K562 (cell line): ENCODE results near the gene UCKL1. TPM values are rescaled to one million over a fixed set of nuclear protein-coding genes. Genes with fewer than 3 reads are reported as not detected.

ENCODE experiments used
- ATAC-seq: fragments of 200-7000 bp; cut with Tn5 transposase; 3 replicates; pipeline ENCODE4 v1.9.1; 2020; ENCODE audit warnings: moderate library complexity
- BruUV-seq: library from RNA; stranded (reverse); fragments of 400-500 nt; replicated peaks from 2 replicates; lab custom pipeline; 2021; lab: Mats Ljungman, UMichigan
- CTCF ChIA-PET: fragments of 300-600 bp; formaldehyde crosslinking; extraction: SDS; loops from one replicate; lab custom pipeline; 2021; ENCODE audit warnings: low intra/inter-chr PET ratio; lab: Yijun Ruan, JAX
- POLR2A ChIA-PET: fragments of 300-600, 350-650 bp; sonication (Branson Sonifier 250); formaldehyde crosslinking; extraction: SDS; loops from one replicate; lab custom pipeline; 2021; ENCODE audit warnings: antibody characterized with exemption, inconsistent platforms; lab: Yijun Ruan, JAX
- DNase-seq, 4 experiments: peaks; one replicate each; pipeline versions ENCODE4 v3.0.0 to v3.0.0-alpha.2; 2011 to 2018; ENCODE audit warnings: low spot score in 3 of 4, mixed read lengths in 3 of 4; ENCODE audit errors: extremely low read depth in 1 of 4
- FAIRE-seq: peaks from 2 replicates; lab custom pipeline; 2011; peaks lifted over from hg19 to GRCh38; lab: Jason Lieb, UNC
- H2AFZ ChIP-seq: 2 replicates; pipeline ENCODE4 v1.6.0; 2011; ENCODE audit warnings: low read depth, low read length, control low read depth, inconsistent platforms
- H3K27ac ChIP-seq: fragments of 200-600 bp; 3 replicates; pipeline ENCODE4 v1.8.0; 2011; ENCODE audit warnings: low read depth, mild to moderate bottlenecking, control low read depth, inconsistent platforms, low read length, moderate library complexity, mixed read lengths; ENCODE audit errors: extremely low read depth
- H3K27me3 ChIP-seq, 2 experiments: fragments of 300-600 bp in 1 of 2; 2 replicates in 1 of 2; 3 replicates in 1 of 2; pipeline versions ENCODE4 v1.6.0 to v1.8.0; 2011; ENCODE audit warnings: inconsistent platforms in 2 of 2, low read length in 2 of 2, mild to moderate bottlenecking in 1 of 2, mixed read lengths in 1 of 2, moderate library complexity in 1 of 2; ENCODE audit not compliant: control insufficient read depth in 2 of 2, insufficient read depth in 2 of 2
- H3K36me3 ChIP-seq: fragments of 300-600 bp; 3 replicates; pipeline ENCODE4 v1.8.0; 2011; ENCODE audit warnings: mild to moderate bottlenecking, low read length, inconsistent platforms; ENCODE audit not compliant: control insufficient read depth, insufficient read depth
- H3K4me1 ChIP-seq, 2 experiments: fragments of 200-600 bp in 1 of 2; replicated peaks in 1 of 2; 2 replicates in 1 of 2; 3 replicates in 1 of 2; pipeline versions ENCODE4 v1.5.1 to v1.8.0; 2011; ENCODE audit warnings: inconsistent platforms in 2 of 2, low read length in 2 of 2, mild to moderate bottlenecking in 1 of 2, mixed read lengths in 1 of 2, moderate library complexity in 1 of 2; ENCODE audit not compliant: control insufficient read depth in 2 of 2, insufficient read depth in 2 of 2
- H3K4me2 ChIP-seq: 2 replicates; pipeline ENCODE4 v1.6.1; 2011; ENCODE audit warnings: low read length, control low read depth, inconsistent platforms, mixed read lengths; ENCODE audit not compliant: insufficient read depth
- H3K4me3 ChIP-seq: fragments of 200-600 bp; sonication (generic), shearing (Covaris generic); 2 replicates; pipeline ENCODE4 v1.5.1; 2016; ENCODE audit warnings: control low read depth, inconsistent platforms
- H3K79me2 ChIP-seq: fragments of 200-600 bp; 3 replicates; pipeline ENCODE4 v1.8.0; 2011; ENCODE audit warnings: low read length, inconsistent platforms; ENCODE audit not compliant: control insufficient read depth, insufficient read depth
- H3K9ac ChIP-seq, 2 experiments: 2 replicates each; pipeline versions ENCODE4 v1.6.0 to v1.6.1; 2011; ENCODE audit warnings: low read depth in 2 of 2, low read length in 2 of 2, control low read depth in 1 of 2, inconsistent platforms in 1 of 2, mild to moderate bottlenecking in 1 of 2, mixed read lengths in 1 of 2; ENCODE audit not compliant: insufficient read depth in 1 of 2
- H3K9me1 ChIP-seq: one replicate; pipeline ENCODE4 v1.6.0; 2011; ENCODE audit warnings: inconsistent platforms, mild to moderate bottlenecking, low read length, moderate library complexity; ENCODE audit not compliant: control insufficient read depth, insufficient read depth
- H3K9me3 ChIP-seq: replicated peaks from 2 replicates; pipeline ENCODE4 v1.5.1; 2011; ENCODE audit warnings: low read depth, low read length, inconsistent platforms; ENCODE audit not compliant: control insufficient read depth, insufficient read depth
- H4K20me1 ChIP-seq: replicated peaks from 2 replicates; pipeline ENCODE4 v1.6.1; 2011; ENCODE audit warnings: low read length, inconsistent platforms, mixed read lengths; ENCODE audit not compliant: control insufficient read depth, insufficient read depth
- ARID3A ChIP-seq: IDR thresholded peaks from 2 replicates; pipeline ENCODE4 v1.6.1; 2012; ENCODE audit warnings: low read depth, low read length, improper control_type of control experiment, borderline replicate concordance
- CBFB ChIP-seq: sonication (generic); formaldehyde crosslinking; IDR thresholded peaks from 2 replicates; pipeline ENCODE4 v1.4.0; 2020; ENCODE audit warnings: mild to moderate bottlenecking, missing genetic modification reagents
- ELF4 ChIP-seq: fragments of 450-650 bp; formaldehyde crosslinking; IDR thresholded peaks from 2 replicates; pipeline ENCODE4 v1.4.0; 2022; ENCODE audit warnings: missing genetic modification characterization
- ETV5 ChIP-seq: sonication (generic); formaldehyde crosslinking; IDR thresholded peaks from 2 replicates; pipeline ENCODE4 v1.4.0; 2020; ENCODE audit warnings: low read depth, mild to moderate bottlenecking, missing genetic modification reagents
- HLTF ChIP-seq: fragments of 450-650 bp; IDR thresholded peaks from 2 replicates; pipeline ENCODE4 v1.6.1; 2016
- IFI16 ChIP-seq: fragments of 250-450 bp; sonication (Bioruptor Pico); IDR thresholded peaks from 2 replicates; pipeline ENCODE4 v2.1.2; 2022; ENCODE audit warnings: mild to moderate bottlenecking, inconsistent platforms
- KLF16 ChIP-seq: IDR thresholded peaks from 2 replicates; pipeline ENCODE4 v1.6.1; 2016; ENCODE audit warnings: antibody characterized with exemption
- NCOR1 ChIP-seq: fragments of 450-650 bp; IDR thresholded peaks from 2 replicates; pipeline ENCODE4 v1.6.1; 2016; ENCODE audit warnings: mild to moderate bottlenecking, moderate library complexity
- NFE2L1 ChIP-seq: fragments of 450-650 bp; IDR thresholded peaks from 2 replicates; pipeline ENCODE4 v1.6.1; 2016; ENCODE audit warnings: missing genetic modification characterization, low read depth, mild to moderate bottlenecking, missing compliant biosample characterization, moderate library complexity, borderline replicate concordance
- NFXL1 ChIP-seq: fragments of 450-650 bp; formaldehyde crosslinking; IDR thresholded peaks from 2 replicates; pipeline ENCODE4 v1.4.0; 2021; ENCODE audit warnings: mild to moderate bottlenecking
- OTX1 ChIP-seq: fragments of 450-650 bp; formaldehyde crosslinking; IDR thresholded peaks from 2 replicates; pipeline ENCODE4 v1.4.0; 2022; ENCODE audit warnings: mild to moderate bottlenecking
- PCBP1 ChIP-seq: fragments of 200-400 bp; formaldehyde crosslinking; IDR thresholded peaks from 2 replicates; pipeline ENCODE4 v1.6.1; 2018; ENCODE audit warnings: mild to moderate bottlenecking, low read depth, low read length; ENCODE audit not compliant: poor library complexity, severe bottlenecking
- PHB ChIP-seq: fragments of 250-450 bp; sonication (Bioruptor Pico); IDR thresholded peaks from 2 replicates; pipeline ENCODE4 v1.5.0; 2021
- POLR3A ChIP-seq: IDR thresholded peaks from 2 replicates; pipeline ENCODE4 v1.6.1; 2011; ENCODE audit warnings: borderline replicate concordance, mild to moderate bottlenecking, moderate library complexity; ENCODE audit not compliant: insufficient read length, insufficient read depth; ENCODE audit errors: extremely low read depth
- RAD21 ChIP-seq, 2 experiments: fragments of 250-450 bp in 1 of 2; fragments of 450-650 bp in 1 of 2; sonication (Bioruptor Pico) in 1 of 2; formaldehyde crosslinking in 1 of 2; IDR thresholded peaks in 1 of 2; conservative IDR thresholded peaks in 1 of 2; 2 replicates each; pipeline versions ENCODE4 v1.4.0 to v1.8.0; 2020 to 2022; ENCODE audit warnings: mild to moderate bottlenecking in 2 of 2, moderate library complexity in 1 of 2
- RBFOX2 ChIP-seq: fragments of 200-400 bp; formaldehyde crosslinking; IDR thresholded peaks from 2 replicates; pipeline ENCODE4 v1.6.1; 2017; ENCODE audit warnings: low read depth, mild to moderate bottlenecking, low read length, moderate library complexity
- RFX5 ChIP-seq: IDR thresholded peaks from 2 replicates; pipeline ENCODE4 v1.6.1; 2011; ENCODE audit warnings: low read depth, mild to moderate bottlenecking, improper control_type of control experiment, low read length
- SIN3A ChIP-seq, 2 experiments: fragments of 150-350 bp in 1 of 2; IDR thresholded peaks; 2 replicates each; pipeline ENCODE4 v1.6.1; 2011 to 2016; ENCODE audit warnings: borderline replicate concordance in 2 of 2, low read depth in 2 of 2, low read length in 2 of 2, mild to moderate bottlenecking in 2 of 2, moderate library complexity in 2 of 2; ENCODE audit not compliant: control insufficient read depth in 1 of 2
- TFAM ChIP-seq: fragments of 250-450 bp; sonication (Bioruptor Pico); conservative IDR thresholded peaks from 2 replicates; pipeline ENCODE4 v1.5.0; 2021; ENCODE audit warnings: mild to moderate bottlenecking, moderate library complexity
- ZFPM2 ChIP-seq: fragments of 250-450 bp; sonication (Bioruptor Pico); IDR thresholded peaks from 2 replicates; pipeline ENCODE4 v1.5.1; 2022; ENCODE audit warnings: mild to moderate bottlenecking
- ZNF57 ChIP-seq: fragments of 450-650 bp; formaldehyde crosslinking; IDR thresholded peaks from 2 replicates; pipeline ENCODE4 v1.4.0; 2020; ENCODE audit warnings: mild to moderate bottlenecking, moderate library complexity
- ZNF584 ChIP-seq: fragments of 200-800 bp; sonication (Bioruptor generic); IDR thresholded peaks from 2 replicates; pipeline ENCODE4 v1.6.1; 2016; ENCODE audit warnings: low read depth, mild to moderate bottlenecking, missing genetic modification characterization, missing compliant biosample characterization
- ZNF75A ChIP-seq: fragments of 450-650 bp; formaldehyde crosslinking; IDR thresholded peaks from 2 replicates; pipeline ENCODE4 v1.4.0; 2020; ENCODE audit warnings: mild to moderate bottlenecking
- ZNF830 ChIP-seq: fragments of 250-450 bp; sonication (Bioruptor Pico); IDR thresholded peaks from 2 replicates; pipeline ENCODE4 v1.5.0; 2021; ENCODE audit warnings: mild to moderate bottlenecking
- WGBS: fragments of 100-300 bp; shearing (Covaris generic); methylation state at CpG from one replicate; pipeline ENCODE4 v1.1.6; 2016; ENCODE audit warnings: low coverage, mixed read lengths; ENCODE audit not compliant: insufficient coverage; ENCODE audit errors: missing lambda C conversion rate; 5-methylcytosine and 5-hydroxymethylcytosine counted together
- in situ Hi-C: fragments of 300-500 bp; cut with MboI; formaldehyde crosslinking; loops from 4 replicates; pipeline ENCODE4 v1.15.0; 2018; ENCODE audit warnings: inconsistent platforms, mixed read lengths
- intact Hi-C: fragments of 100-400 bp; cut with micrococcal nuclease; formaldehyde crosslinking; loops from 2 replicates; pipeline ENCODE4 v1.14.2; 2022
- polyA plus RNA-seq, 8 experiments: library from polyadenylated mRNA; depleted of rRNA in 4 of 8; stranded (reverse) in 5 of 8; unstranded in 3 of 8; fragments of >200 nt; fragmentation: Nextera tagmentation in 2 of 8; fragmentation: Illumina TruSeq in 1 of 8; extraction: Ambion mirVana in 2 of 8; extraction: Trizol in 1 of 8; gene quantifications; 2 replicates each; pipeline versions ENCODE4 v1.2.1 to v1.2.3, GENCODE V29; 2011 to 2014; ENCODE audit warnings: inconsistent platforms in 1 of 8, missing spikeins in 1 of 8
- total RNA-seq, 7 experiments: library from RNA; depleted of rRNA in 6 of 7; stranded (reverse); fragments of >200 nt in 6 of 7; fragmentation: Illumina TruSeq in 2 of 7; extraction: Trizol in 2 of 7; gene quantifications; 2 replicates each; pipeline versions ENCODE4 v1.2.1 to v1.2.3, GENCODE V29; 2011 to 2021; ENCODE audit warnings: low replicate concordance in 1 of 7

UCKL1 gene
- total and polyA plus RNA-seq, 9 of the 15 experiments (the other 6 are each of a cell fraction or from before 2014, with no cell fraction given), result 3.1 to 52.8 (median 24.2) TPM

- Histone ChIP-seq H3K9ac (peak overlapping the region; percentile 98 to 99), H3K9me3 (no peaks in the 10 kb centered on the region), H2AFZ (peak overlapping the region; percentile 95), H4K20me1 (peaks cover 30% of the 10 kb centered on the region), H3K4me1 (peaks cover 16 to 92% of the 10 kb centered on the region in 2 experiments; a peak in 4 of 5 replicates), H3K4me3 (peak overlapping the region; percentile 99), H3K9me1 (peaks cover 7% of the 10 kb centered on the region), H3K36me3 (peaks cover 43% of the 10 kb centered on the region; the same call in 1 of the 3 replicates), H3K27me3 (no peaks in the 10 kb centered on the region), H3K79me2 (peaks cover 56% of the 10 kb centered on the region), H3K27ac (peak overlapping the region; percentile 99), H3K4me2 (peak overlapping the region; percentile 93)
- in situ Hi-C loops (no loop called here), intact Hi-C loops (loop anchor here (5.0 kb wide), 1 partner anchor 248 kb away; the partner anchor contains the start of genes ARFRP1 and ZGPAT)
- DNase-seq (peak; percentile 62 to 71 (median 64)), ATAC-seq (peak; percentile 43), FAIRE-seq (peak; percentile 44)
- WGBS, result 6% methylated on average over 15 of the region's 31 CpGs
- POLR2A ChIA-PET, result interaction anchor here (2.0 kb wide), 1 partner anchor 12 kb away, joined by 9 read pairs; no protein-coding TSS in a partner anchor
- BruUV-seq, result no TSS peak
- CTCF ChIA-PET, result no interaction called here
- TF ChIP-seq IFI16 (CRISPR knock-in tag) (no peak), RAD21 (CRISPR knock-in tag; conservative IDR thresholded peaks at IDR 0.05 in 1 of 2, IDR thresholded peaks at IDR 0.05 in 1 of 2) (peak in 1 of 2 experiments; percentile 29; a peak in 1 of 4 replicates), HLTF (no peak), CBFB (CRISPR knock-in tag) (no peak; the same call in 1 of the 2 replicates), TFAM (CRISPR knock-in tag) (no peak), RFX5 (no peak), PHB (CRISPR knock-in tag) (no peak), ZNF830 (CRISPR knock-in tag) (no peak), ETV5 (CRISPR knock-in tag) (no peak; the same call in 1 of the 2 replicates), PCBP1 (no peak), NFXL1 (CRISPR knock-in tag) (no peak), NCOR1 (no peak), POLR3A (no peak), ZFPM2 (CRISPR knock-in tag) (no peak), NFE2L1 (no peak), OTX1 (CRISPR knock-in tag) (no peak), SIN3A (IDR thresholded peaks at IDR 0.05; ENCODE audit: borderline replicate concordance in 2 of 2, control insufficient read depth in 1 of 2, low read depth in 2 of 2, low read length in 2 of 2) (peak in 1 of 2 experiments; percentile 27; a peak in 1 of 4 replicates), ZNF75A (CRISPR knock-in tag) (no peak), ZNF57 (CRISPR knock-in tag) (no peak), RBFOX2 (no peak), ELF4 (CRISPR knock-in tag) (no peak), KLF16 (no peak), ARID3A (no peak), ZNF584 (CRISPR knock-in tag) (no peak)
Measured at GRCh38 chr20:63955281-63955826, 862 bp downstream of the UCKL1 start.
